NCI-H2227 treated with DMSO at 0.1 percent for 48 hours (cell line): Measurements from ENCODE around the gene KRT76.
"Not testable (repeated sequence)": the region's sequence is repeated elsewhere in the genome, so short reads cannot be mapped to it uniquely, and the experiment has no call there.

Experiments used
- DNase-seq: peaks from one replicate; lab custom pipeline; 2025; lab: John Stamatoyannopoulos, UW

Gene KRT76

GRCh38 chr12:52796839-52797528 lies 19.8 kb upstream of the KRT76 start:
- no peak for DNase-seq

GRCh38 chr12:52796429-52796794 lies 19.3 kb upstream of the KRT76 start:
- DNase-seq: no peak

DNA sequence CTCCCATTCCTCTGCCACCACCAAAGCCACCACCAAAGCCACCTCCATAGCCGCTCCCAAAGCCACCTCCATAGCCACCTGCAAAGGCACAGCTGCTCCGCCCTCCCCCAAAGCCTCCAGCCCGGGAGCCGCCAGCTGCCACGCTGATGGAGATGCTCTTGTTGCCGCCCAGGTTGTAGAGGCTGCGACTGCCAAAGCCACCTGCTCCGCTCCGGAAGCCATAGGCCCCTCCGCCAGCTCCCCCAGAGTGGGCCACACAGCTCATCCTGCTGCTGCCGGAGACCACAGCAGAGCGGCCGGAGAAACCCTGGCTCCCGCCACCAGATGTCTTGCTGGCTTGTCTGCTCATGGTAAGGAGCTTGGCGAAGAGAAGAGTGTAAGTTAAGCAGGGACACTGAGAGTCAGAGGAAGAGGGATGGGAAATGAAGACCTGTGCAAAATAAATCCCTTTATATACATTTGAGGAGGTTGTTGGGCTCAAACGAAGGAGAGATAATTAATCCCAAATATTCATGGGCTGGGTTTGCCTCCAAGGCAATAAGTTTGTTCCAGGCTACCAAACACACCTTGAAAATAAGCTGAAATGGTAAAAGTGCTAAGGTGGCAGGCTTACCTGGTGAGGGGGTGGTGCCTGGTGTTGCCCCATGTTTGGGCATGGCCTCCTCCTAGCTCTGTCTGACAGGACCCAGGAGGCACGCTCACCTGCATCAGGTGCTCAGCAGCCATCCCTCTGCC lies 18.7 kb upstream of the KRT76 start, which contains the start of gene KRT3:
TSS of gene KRT3 (minus strand) at position 424 of the 735 bp plus-strand sequence. CDS start at position 349, 75 bp downstream.
- DNase-seq: no peak

DNA sequence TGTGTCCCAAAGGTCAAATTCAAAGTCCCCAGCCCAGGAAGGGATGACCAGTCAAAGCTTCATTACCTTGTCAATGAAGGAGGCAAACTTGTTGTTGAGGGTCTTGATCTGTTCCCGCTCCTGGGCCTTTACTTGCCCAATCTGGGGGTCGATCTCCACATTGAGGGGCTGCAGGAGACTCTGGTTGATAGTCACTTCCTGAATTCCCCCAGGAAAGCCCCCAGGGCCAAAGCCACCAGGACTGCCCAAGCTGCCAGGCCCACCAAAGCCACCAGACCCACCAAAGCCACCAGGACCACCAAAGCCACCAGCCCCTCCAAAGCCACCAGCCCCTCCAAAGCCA lies 18.2 kb upstream of the KRT76 start:
- not testable (repeated sequence) for DNase-seq

DNA sequence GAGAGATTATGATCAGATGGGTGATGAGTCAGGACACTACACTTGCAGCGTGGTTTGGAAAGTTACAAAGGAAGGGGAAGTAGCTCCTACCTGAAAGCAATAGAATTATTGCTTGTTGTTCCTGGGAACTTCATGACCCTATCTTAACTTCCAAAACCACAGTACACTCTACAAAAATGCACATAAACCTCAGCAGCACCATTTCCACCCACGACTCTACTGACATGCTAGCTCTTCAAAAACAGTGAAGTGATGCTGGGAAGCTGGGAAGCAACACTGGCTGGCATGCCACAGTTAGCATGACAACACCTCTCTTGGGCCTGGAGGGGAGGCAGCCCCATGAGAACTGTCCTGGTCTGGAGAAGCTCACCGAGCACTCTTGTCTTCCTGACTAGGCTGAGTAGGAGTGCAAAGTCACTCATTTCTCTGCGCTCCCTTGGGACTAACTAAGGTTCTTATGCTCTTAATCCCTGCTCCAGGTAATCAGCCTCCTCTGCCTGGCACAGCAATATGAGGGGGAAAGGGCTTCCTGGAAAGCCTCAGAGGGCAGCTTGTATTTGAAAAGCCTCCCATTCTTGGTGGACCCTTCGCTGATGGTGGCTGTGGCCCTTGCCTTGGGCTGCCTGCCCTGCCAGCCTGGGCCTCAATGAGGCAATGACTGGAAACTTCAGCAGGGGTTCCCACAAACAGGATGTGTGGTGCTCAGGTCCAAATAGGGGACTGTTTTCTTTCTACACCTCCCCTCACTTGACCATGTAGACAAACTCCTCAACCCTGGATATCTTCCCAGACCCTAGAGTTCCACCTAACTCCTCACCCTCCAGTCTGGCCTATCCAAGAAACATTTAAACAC lies 17.6 kb upstream of the KRT76 start:
- DNase-seq: no peak

DNA sequence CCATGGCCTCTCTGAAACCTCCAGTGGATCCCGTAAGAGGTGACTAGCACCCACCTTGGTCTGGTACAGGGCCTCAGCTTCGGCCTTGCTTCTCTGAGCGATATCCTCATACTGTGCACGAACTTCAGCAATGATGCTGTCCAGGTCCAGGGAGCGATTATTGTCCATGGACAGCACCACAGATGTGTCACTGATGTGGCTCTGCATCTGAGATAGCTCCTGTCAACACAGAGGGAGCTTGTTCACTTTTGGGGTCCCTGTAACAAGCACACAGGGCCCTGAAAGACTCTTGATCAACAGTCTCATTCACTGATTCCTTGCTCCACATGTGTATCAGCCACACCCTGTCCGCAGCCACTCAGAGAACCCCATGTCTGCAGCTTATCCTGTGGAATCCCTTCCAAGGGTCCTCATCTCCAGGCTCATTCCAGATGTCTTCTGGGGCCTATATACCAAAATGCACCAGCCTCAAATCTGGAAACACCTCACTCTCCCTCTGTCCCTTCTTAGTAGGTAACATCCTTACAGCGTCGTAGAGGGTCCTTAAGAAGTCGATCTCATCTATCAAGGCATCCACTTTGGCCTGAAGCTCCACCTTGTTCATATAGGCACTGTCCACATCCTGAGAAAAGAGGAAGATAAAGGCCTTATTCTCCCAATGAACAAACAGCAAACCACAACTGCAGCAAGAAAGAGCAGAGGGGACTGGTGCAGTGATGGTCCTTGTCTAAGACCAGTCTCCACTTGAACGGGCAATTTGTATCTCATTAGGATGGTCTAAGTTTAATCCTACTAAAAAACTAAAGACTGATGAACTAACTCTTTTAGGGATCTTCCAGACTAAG lies 15.3 kb upstream of the KRT76 start:
- no peak for DNase-seq

DNA sequence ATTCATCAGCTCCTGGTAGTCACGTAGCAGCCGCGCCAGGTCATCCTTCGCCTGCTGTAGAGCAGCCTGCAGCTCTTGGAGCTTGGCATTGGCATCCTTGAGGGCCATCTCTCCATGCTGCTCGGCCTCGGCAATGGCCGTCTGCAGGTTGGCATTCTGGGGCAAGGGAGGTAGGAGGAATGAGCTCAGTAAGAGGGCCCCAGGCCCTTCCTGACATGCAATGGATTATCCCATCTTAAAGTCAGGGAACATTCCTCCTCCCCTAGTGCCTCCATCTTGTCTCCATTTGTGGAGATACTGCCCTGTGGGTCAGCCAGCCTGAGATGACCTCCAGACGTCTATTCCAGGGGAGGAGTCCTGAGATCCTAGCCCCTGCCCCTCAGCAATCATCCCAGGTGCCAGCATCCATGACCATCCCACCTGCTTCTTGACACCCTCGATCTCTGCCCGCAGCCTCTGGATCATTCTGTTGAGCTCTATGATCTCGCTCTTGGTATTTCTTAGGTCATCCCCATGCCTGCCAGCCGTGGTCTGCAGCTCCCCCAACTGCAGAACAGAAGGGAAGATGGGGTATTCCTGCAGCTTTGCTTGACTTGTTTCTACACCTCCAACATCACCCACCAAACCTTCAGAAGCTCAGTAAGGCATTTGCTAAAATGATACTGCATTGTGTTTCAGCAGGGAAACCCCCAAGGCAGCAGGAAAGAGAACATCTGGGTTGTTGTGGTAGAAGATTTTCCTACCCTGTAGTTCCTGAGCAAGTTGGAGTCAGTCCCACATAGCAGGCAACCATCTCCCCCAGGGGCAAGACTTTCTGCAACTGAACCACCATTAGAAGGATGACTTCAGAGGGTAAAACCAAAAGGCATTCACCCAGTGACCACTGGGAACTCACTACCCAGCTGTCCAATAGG lies 14.4 kb upstream of the KRT76 start:
- no peak for DNase-seq

DNA sequence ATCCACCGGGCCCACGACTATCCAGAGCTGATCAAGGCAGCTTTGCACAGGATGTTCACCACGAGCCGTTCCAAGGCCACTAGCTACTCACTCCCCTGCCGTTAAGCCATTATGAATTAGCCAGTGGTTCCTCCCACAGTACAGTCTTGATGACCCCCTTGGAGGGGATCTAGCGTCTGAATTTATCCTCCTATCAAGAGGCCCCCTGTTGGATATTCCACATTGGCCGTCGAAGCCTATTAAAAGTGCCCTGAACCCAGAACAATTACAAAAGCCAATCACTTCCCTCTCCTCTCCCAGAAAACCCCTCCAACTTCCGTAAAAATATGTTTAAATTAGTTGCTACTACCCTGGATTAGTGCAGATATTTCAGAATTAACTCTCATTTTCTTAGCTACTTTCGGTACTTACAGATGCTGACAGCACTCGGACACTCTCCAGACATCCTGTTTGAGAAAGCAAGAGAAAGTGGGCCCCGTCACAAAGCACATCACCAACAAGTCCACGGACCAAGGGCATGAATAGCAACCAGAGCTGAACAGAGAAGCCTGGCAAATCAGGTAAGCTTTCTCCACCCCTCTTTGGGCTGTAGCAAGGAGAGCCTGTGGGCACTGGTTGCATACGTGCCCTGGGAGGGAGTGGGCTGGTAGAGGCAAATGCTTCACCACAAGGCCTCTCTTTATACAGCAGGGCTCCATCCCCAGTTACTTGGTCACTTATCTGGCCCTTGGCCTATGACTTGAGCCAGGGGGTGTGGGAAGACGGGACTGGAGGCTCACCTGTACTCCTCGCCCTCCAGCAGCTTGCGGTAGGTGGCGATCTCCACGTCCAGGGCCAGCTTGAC lies 13.5 kb upstream of the KRT76 start:
- no peak for DNase-seq

DNA sequence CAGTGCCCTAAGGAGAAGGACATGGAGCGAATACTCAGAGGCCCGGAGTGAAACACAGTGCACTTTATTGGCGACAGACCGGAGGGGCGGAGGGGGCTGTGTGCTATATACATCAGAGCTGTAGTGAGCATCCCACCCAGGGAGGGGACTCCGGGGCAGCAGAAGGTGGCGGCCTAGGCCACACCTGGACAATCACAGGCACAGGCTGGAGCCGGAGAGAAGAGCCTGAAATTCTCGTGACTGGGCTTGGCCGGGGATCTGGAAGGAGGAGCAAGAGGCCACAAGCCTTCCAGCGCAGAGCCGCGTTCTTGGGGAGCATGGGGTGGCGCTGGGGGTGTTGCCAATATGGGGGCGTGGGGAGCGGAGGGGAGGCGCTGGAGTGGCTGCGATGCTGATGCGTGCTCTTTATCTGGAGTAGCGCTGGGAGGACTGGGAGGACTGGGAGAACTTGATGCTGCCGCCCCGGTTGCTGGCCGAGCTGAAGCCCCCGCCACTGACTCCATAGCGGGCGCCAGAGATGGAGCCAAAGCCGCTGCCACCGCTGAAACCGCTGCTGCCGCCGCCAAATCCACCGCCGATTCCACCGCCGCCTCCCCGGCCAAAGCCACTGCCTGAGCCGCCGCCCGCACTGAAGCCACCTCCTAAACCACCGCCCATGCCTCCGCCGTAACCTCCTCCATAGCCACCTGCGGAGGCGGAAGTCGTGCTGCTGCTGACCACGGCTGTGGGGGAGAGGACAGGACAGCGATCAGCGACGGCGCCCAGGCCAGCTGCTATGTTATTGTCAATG lies 12.7 kb upstream of the KRT76 start:
- DNase-seq: no peak

DNA sequence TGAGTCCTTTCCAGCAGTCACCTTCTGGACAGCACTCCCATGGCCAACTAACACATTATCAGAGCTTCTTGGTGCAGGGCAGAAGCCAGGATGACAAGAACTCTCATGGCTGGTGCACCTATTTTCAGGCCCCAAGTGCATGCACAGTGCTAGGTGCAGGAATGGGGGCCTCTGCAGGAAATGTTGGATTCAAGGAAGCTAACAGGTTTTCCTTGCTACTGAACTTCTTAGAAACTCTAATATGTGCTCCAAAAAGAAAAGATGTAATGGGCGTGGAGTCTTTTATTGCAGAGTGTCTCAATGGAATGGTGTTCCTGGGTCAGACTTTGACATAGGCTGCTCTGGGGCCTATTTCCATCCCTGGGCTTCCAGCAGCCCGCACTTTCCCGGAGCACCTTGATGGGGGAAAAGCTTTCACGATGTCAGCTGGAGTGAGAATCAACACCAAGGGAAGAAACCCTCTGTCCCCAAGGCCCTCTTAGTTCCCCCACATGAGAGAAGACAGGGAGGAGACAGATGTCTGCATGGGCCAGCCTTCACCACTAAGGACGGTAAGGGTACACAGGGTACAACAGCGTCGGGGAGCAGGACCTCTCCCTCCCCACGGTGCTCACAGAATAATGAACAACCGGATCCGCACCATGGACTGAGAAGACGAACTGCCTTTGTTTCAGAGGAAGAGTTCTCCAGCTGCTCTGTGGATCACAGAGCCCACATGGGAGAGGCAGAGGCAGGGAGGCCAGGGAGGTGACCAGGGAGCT lies 11.9 kb upstream of the KRT76 start:
- no peak for DNase-seq

GRCh38 chr12:52788192-52788875 lies 11.2 kb upstream of the KRT76 start:
- DNase-seq: no peak

DNA sequence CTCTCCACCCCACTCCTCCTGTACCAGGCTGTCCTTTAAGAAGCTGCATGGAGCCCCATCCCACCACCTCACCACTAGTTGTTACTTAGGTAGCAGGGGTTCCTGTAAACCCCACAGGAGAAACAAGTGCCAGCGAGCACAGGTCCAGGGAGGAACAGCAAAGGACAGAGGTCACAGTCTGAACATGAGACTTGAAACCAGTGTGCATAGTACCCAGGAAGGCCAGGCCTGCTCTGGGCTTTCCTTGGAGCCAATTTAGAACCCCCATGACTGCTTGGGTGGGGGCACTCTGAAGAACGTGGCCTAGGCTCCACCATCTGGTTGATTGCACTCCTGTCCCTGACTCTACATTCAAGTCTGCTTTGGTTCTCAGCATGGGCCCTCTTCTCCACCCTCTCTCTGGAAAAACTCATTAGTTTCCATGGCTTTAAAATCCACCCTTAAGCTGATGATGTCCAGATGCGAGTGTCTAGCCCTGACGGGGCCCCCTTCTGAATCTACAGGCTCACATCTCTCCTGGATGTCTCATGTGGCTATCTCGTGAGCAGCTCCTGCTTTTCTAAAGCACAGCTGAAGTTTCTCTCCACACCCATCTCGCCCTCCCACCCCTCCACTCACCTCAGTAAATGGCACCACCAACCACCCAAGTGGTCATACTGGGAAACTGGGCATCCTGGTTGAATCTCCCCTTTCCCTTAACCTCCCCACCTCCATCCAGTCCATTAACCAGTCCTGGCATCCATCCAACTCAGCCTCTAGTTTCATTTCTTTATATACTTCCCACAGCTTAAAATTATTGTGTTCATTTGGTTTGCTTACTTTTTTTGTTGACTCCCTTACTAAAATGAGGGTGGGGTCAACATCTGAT lies 10.4 kb upstream of the KRT76 start:
- no peak for DNase-seq

DNA sequence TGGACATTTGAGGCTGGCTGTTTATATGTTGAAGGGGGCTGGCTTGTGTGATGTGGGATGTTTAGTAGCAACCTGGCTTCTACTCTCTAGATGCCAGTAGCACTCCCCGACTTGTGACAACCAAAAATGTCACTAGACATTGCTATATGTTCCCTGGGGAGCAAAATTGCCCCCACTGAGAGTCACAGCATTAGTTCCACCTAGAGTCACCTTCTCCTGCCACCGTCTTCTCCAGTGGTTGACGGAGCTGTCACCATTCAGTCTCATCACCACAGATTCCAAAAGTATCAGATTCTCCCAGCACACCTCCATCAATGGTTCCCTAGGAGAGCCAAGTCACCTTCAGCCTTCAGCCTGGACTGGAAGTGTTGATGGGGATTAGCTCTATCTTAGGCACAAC lies 7.8 kb upstream of the KRT76 start:
- no peak for DNase-seq

- no peak for DNase-seq
Observed at GRCh38 chr12:52783563-52784316, 6.6 kb upstream of the KRT76 start.

GRCh38 chr12:52782502-52782901 lies 5.4 kb upstream of the KRT76 start:
- DNase-seq: no peak
